GM10847 (cell line): Measurements from ENCODE around the gene KRTCAP2.

ENCODE experiments used
- POLR2A ChIP-seq: IDR thresholded peaks from 2 replicates; pipeline ENCODE4 v1.6.1; 2011; ENCODE audit not compliant: insufficient read length; ENCODE audit errors: extremely low read depth

KRTCAP2 gene

GRCh38 chr1:155145491-155145890 is 27.6 kb downstream of the KRTCAP2 start:
- TF ChIP-seq POLR2A = no peak

- no peak for TF ChIP-seq POLR2A
Observed at GRCh38 chr1:155141749-155142148, 31.4 kb downstream of the KRTCAP2 start.

GRCh38 chr1:155140630-155140953 is 32.5 kb downstream of the KRTCAP2 start:
- no peak for TF ChIP-seq POLR2A

GRCh38 chr1:155139895-155140629 is 33.0 kb downstream of the KRTCAP2 start, which contains the start of gene DPM3:
Gene DPM3 (minus strand): TSS chr1:155140531. CDS start chr1:155140240, 291 bp downstream.
- TF ChIP-seq POLR2A = peak; percentile 64

GRCh38 chr1:155137154-155137949 is 35.8 kb downstream of the KRTCAP2 start:
- no peak for TF ChIP-seq POLR2A

- no peak for TF ChIP-seq POLR2A
Observed at GRCh38 chr1:155136748-155137147, 36.4 kb downstream of the KRTCAP2 start.

- peak; percentile 94 for TF ChIP-seq POLR2A
Observed at GRCh38 chr1:155135415-155136028, 37.6 kb downstream of the KRTCAP2 start, which contains the start of gene SLC50A1. Gene SLC50A1 (plus strand): TSS chr1:155135852. CDS start chr1:155135912, 60 bp downstream.

GRCh38 chr1:155134880-155135414 is 38.2 kb downstream of the KRTCAP2 start:
- no peak for TF ChIP-seq POLR2A

GRCh38 chr1:155134322-155134721 is 38.8 kb downstream of the KRTCAP2 start:
- TF ChIP-seq POLR2A = no peak

GRCh38 chr1:155133799-155134281 is 39.3 kb downstream of the KRTCAP2 start:
- TF ChIP-seq POLR2A = no peak

- no peak for TF ChIP-seq POLR2A
Observed at GRCh38 chr1:155131856-155132255, 41.2 kb downstream of the KRTCAP2 start.

- no peak for TF ChIP-seq POLR2A
Observed at GRCh38 chr1:155131285-155131684, 41.8 kb downstream of the KRTCAP2 start.

GRCh38 chr1:155130272-155131006 is 42.7 kb downstream of the KRTCAP2 start:
- no peak for TF ChIP-seq POLR2A

- TF ChIP-seq POLR2A = no peak
Observed at GRCh38 chr1:155128755-155129473, 44.2 kb downstream of the KRTCAP2 start.
